K562 (cell line): Measurements from ENCODE around the gene PTPN18. TPM values are rescaled to one million over a fixed set of nuclear protein-coding genes. Genes with fewer than 3 reads are reported as not detected.

Experiments used
- ARHGAP35 ChIP-seq: fragments of 450-650 bp; IDR thresholded peaks from 2 replicates; pipeline ENCODE4 v1.6.1; 2018; ENCODE audit not compliant: partially characterized antibody
- CHD1 ChIP-seq: fragments of 200-600 bp; sonication (generic); IDR thresholded peaks from one replicate; pipeline ENCODE4 v1.6.1; 2012; ENCODE audit warnings: mild to moderate bottlenecking, moderate library complexity, low read length, inconsistent platforms
- E2F4 ChIP-seq: sonication (generic); formaldehyde crosslinking; IDR thresholded peaks from 2 replicates; pipeline ENCODE4 v1.8.0; 2022; ENCODE audit warnings: mild to moderate bottlenecking, low read depth, missing genetic modification reagents
- HOXB6 ChIP-seq: fragments of 250-450 bp; sonication (Bioruptor Pico); IDR thresholded peaks from 2 replicates; pipeline ENCODE4 v1.5.1; 2022; ENCODE audit warnings: mild to moderate bottlenecking, borderline replicate concordance
- JUND ChIP-seq, 2 experiments: IDR thresholded peaks; 2 replicates in 1 of 2; 3 replicates in 1 of 2; pipeline ENCODE4 v1.6.1; 2011; ENCODE audit warnings: borderline replicate concordance in 2 of 2, low read depth in 2 of 2, low read length in 2 of 2, improper control_type of control experiment in 1 of 2, missing biosample characterization in 1 of 2, missing genetic modification characterization in 1 of 2, missing genetic modification reagents in 1 of 2
- KDM5B ChIP-seq: fragments of 200-600 bp; sonication (generic); IDR thresholded peaks from 2 replicates; pipeline ENCODE4 v1.6.1; 2012; ENCODE audit warnings: low read depth, mild to moderate bottlenecking, moderate library complexity, low read length, control low read depth, inconsistent platforms; ENCODE audit not compliant: insufficient replicate concordance
- LARP7 ChIP-seq: fragments of 450-650 bp; IDR thresholded peaks from 2 replicates; pipeline ENCODE4 v1.6.1; 2016
- MXI1 ChIP-seq: IDR thresholded peaks from 2 replicates; pipeline ENCODE4 v1.6.1; 2011; ENCODE audit warnings: low read depth, mild to moderate bottlenecking, improper control_type of control experiment, low read length
- NCOA2 ChIP-seq, 2 experiments: fragments of 450-650 bp; IDR thresholded peaks; 2 replicates each; pipeline ENCODE4 v1.6.1; 2018; ENCODE audit warnings: mild to moderate bottlenecking in 2 of 2, moderate library complexity in 1 of 2; ENCODE audit not compliant: partially characterized antibody in 2 of 2
- NR4A1 ChIP-seq, 2 experiments: fragments of 250-450 bp in 1 of 2; fragments of 450-650 bp in 1 of 2; sonication (Bioruptor Pico) in 1 of 2; IDR thresholded peaks; 2 replicates each; pipeline versions ENCODE4 v1.4.0 to v1.6.1; 2016 to 2020; ENCODE audit warnings: mild to moderate bottlenecking in 2 of 2, missing compliant biosample characterization in 1 of 2, missing genetic modification characterization in 1 of 2, moderate library complexity in 1 of 2
- RBM25 ChIP-seq: fragments of 200-400 bp; formaldehyde crosslinking; IDR thresholded peaks from 2 replicates; pipeline ENCODE4 v1.6.1; 2018; ENCODE audit warnings: low read length, low read depth, moderate library complexity; ENCODE audit not compliant: severe bottlenecking
- SRSF7 ChIP-seq: fragments of 200-400 bp; formaldehyde crosslinking; optimal IDR thresholded peaks from 2 replicates; pipeline ENCODE3; 2017; ENCODE audit warnings: mild to moderate bottlenecking, low read depth, low read length
- TBP ChIP-seq: optimal IDR thresholded peaks from 2 replicates; pipeline ENCODE3; 2011; ENCODE audit warnings: low read depth, low read length, improper control_type of control experiment
- TEAD2 ChIP-seq: fragments of 450-650 bp; IDR thresholded peaks from 2 replicates; pipeline ENCODE4 v1.6.1; 2016; ENCODE audit warnings: missing genetic modification characterization, control low read depth, missing compliant biosample characterization
- XRCC4 ChIP-seq: IDR thresholded peaks from one replicate; pipeline ENCODE4 v1.6.1; 2011; ENCODE audit not compliant: insufficient read depth, insufficient read length; ENCODE audit errors: extremely low read depth
- ZBTB7A ChIP-seq: IDR thresholded peaks from 2 replicates; pipeline ENCODE4 v1.6.1; 2011; ENCODE audit warnings: low read depth, mild to moderate bottlenecking, low read length, moderate library complexity, borderline replicate concordance; ENCODE audit not compliant: control insufficient read depth
- ZEB2 ChIP-seq: fragments of 450-650 bp; IDR thresholded peaks from 2 replicates; pipeline ENCODE4 v1.6.1; 2016
- ZNF384 ChIP-seq: IDR thresholded peaks from 2 replicates; pipeline ENCODE4 v1.6.1; 2012; ENCODE audit warnings: low read depth, low read length, improper control_type of control experiment
- ZNF445 ChIP-seq: fragments of 250-450 bp; sonication (Bioruptor Pico); IDR thresholded peaks from 2 replicates; pipeline ENCODE4 v1.4.0; 2020; ENCODE audit warnings: low read depth, mild to moderate bottlenecking, moderate library complexity
- ZNF780A ChIP-seq: fragments of 250-450 bp; sonication (Bioruptor Pico); IDR thresholded peaks from 2 replicates; pipeline ENCODE4 v1.5.0; 2021; ENCODE audit warnings: mild to moderate bottlenecking
- ZSCAN29 ChIP-seq: fragments of 450-650 bp; IDR thresholded peaks from 2 replicates; pipeline ENCODE4 v1.6.1; 2017
- ZSCAN32 ChIP-seq: fragments of 450-650 bp; formaldehyde crosslinking; IDR thresholded peaks from 2 replicates; pipeline ENCODE4 v1.4.0; 2020; ENCODE audit warnings: mild to moderate bottlenecking, moderate library complexity
- polyA plus RNA-seq, 8 experiments: library from polyadenylated mRNA; depleted of rRNA in 4 of 8; stranded (reverse) in 5 of 8; unstranded in 3 of 8; fragments of >200 nt; fragmentation: Nextera tagmentation in 2 of 8; fragmentation: Illumina TruSeq in 1 of 8; extraction: Ambion mirVana in 2 of 8; extraction: Trizol in 1 of 8; gene quantifications; 2 replicates each; pipeline versions ENCODE4 v1.2.1 to v1.2.3, GENCODE V29; 2011 to 2014; ENCODE audit warnings: inconsistent platforms in 1 of 8, missing spikeins in 1 of 8
- total RNA-seq, 7 experiments: library from RNA; depleted of rRNA in 6 of 7; stranded (reverse); fragments of >200 nt in 6 of 7; fragmentation: Illumina TruSeq in 2 of 7; extraction: Trizol in 2 of 7; gene quantifications; 2 replicates each; pipeline versions ENCODE4 v1.2.1 to v1.2.3, GENCODE V29; 2011 to 2021; ENCODE audit warnings: low replicate concordance in 1 of 7
- TF ChIP-seq, protein P1 (sequence below), 2 experiments: fragments of 450-650 bp in 1 of 2; sonication (generic) in 1 of 2; formaldehyde crosslinking in 1 of 2; IDR thresholded peaks in 1 of 2; conservative IDR thresholded peaks in 1 of 2; 2 replicates each; pipeline versions ENCODE4 v1.6.1 to v1.8.1; 2016 to 2023; ENCODE audit warnings: mild to moderate bottlenecking in 2 of 2, moderate library complexity in 2 of 2, inconsistent platforms in 1 of 2, missing genetic modification reagents in 1 of 2
- TF ChIP-seq, protein P2 (sequence below), 3 experiments: IDR thresholded peaks in 2 of 3; conservative IDR thresholded peaks in 1 of 3; 2 replicates each; pipeline ENCODE4 v1.5.1; 2011 to 2012; ENCODE audit warnings: low read length in 3 of 3, mild to moderate bottlenecking in 3 of 3, control low read depth in 2 of 3, improper control_type of control experiment in 1 of 3, inconsistent platforms in 1 of 3, low read depth in 1 of 3, mixed read lengths in 1 of 3, moderate library complexity in 1 of 3; ENCODE audit not compliant: insufficient read depth in 2 of 3

The PTPN18 gene
- total and polyA plus RNA-seq, 9 of the 15 experiments (the other 6 are each of a cell fraction or from before 2014, with no cell fraction given) = 11.6 to 90.7 (median 49.6) TPM

DNA sequence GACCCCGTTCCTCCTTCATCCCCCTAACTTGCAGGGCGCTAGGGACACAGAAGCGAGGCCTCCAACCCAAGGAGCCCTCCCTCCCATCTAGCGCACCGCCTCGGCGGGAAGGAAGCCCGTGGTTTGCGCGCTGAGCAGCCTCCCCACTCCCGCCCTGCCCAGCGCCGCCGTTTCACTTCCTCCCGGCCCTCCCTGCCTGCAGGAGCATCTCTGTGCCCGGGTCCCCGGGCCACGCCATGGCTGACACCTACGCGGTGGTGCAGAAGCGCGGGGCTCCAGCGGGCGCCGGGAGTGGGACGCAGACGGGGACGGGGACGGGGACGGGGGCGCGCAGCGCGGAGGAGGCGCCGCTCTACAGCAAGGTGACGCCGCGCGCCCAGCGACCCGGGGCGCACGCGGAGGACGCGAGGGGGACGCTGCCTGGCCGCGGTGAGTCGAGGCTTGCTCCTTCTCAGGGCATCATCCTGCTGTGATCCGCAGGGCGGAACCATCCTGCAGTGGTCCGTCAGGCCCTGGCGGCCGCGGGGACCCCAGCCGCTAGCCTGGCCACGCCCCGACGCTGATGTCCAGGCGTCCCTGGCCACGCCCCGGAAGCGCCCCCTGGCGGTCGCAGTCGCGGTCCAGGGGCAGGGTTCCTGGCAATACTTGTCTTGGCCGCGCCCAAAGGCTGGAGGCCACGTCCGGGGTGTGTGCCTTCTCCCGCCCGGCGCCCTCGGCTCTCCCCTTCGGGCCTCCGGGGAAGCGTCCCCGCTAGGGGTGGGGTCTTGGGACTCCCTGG is 16.4 kb downstream of the PTPN18 start (continued):
- TF ChIP-seq HOXB6 = no peak
- TF ChIP-seq, protein P1, sequence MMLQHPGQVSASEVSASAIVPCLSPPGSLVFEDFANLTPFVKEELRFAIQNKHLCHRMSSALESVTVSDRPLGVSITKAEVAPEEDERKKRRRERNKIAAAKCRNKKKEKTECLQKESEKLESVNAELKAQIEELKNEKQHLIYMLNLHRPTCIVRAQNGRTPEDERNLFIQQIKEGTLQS (IDR thresholded peaks at IDR 0.05) = no peak
- TF ChIP-seq, protein P1 (CRISPR knock-in tag; conservative IDR thresholded peaks at IDR 0.05) = no peak
- peak; percentile 74 for TF ChIP-seq ZBTB7A
- TF ChIP-seq ZSCAN32 (CRISPR knock-in tag) = no peak
- no peak for TF ChIP-seq XRCC4
- TF ChIP-seq RBM25 = no peak
- TF ChIP-seq E2F4 (CRISPR knock-in tag) = peak; percentile 37; the same call in 1 of the 2 replicates
- no peak for TF ChIP-seq LARP7
- no peak for TF ChIP-seq ARHGAP35
- no peak for TF ChIP-seq ZSCAN29
- TF ChIP-seq SRSF7 = no peak
- TF ChIP-seq ZNF780A (CRISPR knock-in tag) = no peak
- no peak for TF ChIP-seq ZNF384
- peak; percentile 67 for TF ChIP-seq JUND (IDR thresholded peaks at IDR 0.05; ENCODE audit: borderline replicate concordance, low read depth, low read length)
- TF ChIP-seq JUND (tag; IDR thresholded peaks at IDR 0.05; ENCODE audit: borderline replicate concordance, low read depth, low read length) = no peak; the same call in 2 of the 3 replicates
- TF ChIP-seq TEAD2 (tag) = no peak
- no peak for TF ChIP-seq ZEB2
- TF ChIP-seq TBP = peak; percentile 79
- TF ChIP-seq, protein P2, sequence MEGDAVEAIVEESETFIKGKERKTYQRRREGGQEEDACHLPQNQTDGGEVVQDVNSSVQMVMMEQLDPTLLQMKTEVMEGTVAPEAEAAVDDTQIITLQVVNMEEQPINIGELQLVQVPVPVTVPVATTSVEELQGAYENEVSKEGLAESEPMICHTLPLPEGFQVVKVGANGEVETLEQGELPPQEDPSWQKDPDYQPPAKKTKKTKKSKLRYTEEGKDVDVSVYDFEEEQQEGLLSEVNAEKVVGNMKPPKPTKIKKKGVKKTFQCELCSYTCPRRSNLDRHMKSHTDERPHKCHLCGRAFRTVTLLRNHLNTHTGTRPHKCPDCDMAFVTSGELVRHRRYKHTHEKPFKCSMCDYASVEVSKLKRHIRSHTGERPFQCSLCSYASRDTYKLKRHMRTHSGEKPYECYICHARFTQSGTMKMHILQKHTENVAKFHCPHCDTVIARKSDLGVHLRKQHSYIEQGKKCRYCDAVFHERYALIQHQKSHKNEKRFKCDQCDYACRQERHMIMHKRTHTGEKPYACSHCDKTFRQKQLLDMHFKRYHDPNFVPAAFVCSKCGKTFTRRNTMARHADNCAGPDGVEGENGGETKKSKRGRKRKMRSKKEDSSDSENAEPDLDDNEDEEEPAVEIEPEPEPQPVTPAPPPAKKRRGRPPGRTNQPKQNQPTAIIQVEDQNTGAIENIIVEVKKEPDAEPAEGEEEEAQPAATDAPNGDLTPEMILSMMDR (IDR thresholded peaks at IDR 0.05 in 2 of 3, conservative IDR thresholded peaks at IDR 0.05 in 1 of 3; ENCODE audit: insufficient read depth in 2 of 3, low read depth in 1 of 3, low read length in 3 of 3) = peak; percentile 86 to 92 (median 87)
- no peak for TF ChIP-seq NR4A1 (CRISPR knock-in tag; IDR thresholded peaks at IDR 0.05)
- no peak for TF ChIP-seq NR4A1 (tag; IDR thresholded peaks at IDR 0.05)
- TF ChIP-seq CHD1 = peak; percentile 78
- TF ChIP-seq ZNF445 = no peak
- no peak for TF ChIP-seq NCOA2 (IDR thresholded peaks at IDR 0.05; ENCODE audit: partially characterized antibody in 2 of 2)
- peak; percentile 76 for TF ChIP-seq KDM5B
- no peak for TF ChIP-seq MXI1
